HK-2 (cell line): ENCODE measurements around the gene ASB6.
A peak's percentile ranks its signal among the peaks of the same experiment; 100 is the strongest.
"Not testable (repeated sequence)": the region's sequence is repeated elsewhere in the genome, so short reads cannot be mapped to it uniquely, and the experiment has no call there.

ENCODE experiments used
- DNase-seq: peaks from one replicate; pipeline ENCODE4 v3.0.0-alpha.2; 2018; ENCODE audit not compliant: unreplicated experiment

ASB6 gene

GRCh38 chr9:129608561-129609481 is 33.1 kb downstream of the ASB6 start:
- no peak for DNase-seq

- no peak for DNase-seq
Measured at GRCh38 chr9:129607027-129607387, 34.9 kb downstream of the ASB6 start.

DNA sequence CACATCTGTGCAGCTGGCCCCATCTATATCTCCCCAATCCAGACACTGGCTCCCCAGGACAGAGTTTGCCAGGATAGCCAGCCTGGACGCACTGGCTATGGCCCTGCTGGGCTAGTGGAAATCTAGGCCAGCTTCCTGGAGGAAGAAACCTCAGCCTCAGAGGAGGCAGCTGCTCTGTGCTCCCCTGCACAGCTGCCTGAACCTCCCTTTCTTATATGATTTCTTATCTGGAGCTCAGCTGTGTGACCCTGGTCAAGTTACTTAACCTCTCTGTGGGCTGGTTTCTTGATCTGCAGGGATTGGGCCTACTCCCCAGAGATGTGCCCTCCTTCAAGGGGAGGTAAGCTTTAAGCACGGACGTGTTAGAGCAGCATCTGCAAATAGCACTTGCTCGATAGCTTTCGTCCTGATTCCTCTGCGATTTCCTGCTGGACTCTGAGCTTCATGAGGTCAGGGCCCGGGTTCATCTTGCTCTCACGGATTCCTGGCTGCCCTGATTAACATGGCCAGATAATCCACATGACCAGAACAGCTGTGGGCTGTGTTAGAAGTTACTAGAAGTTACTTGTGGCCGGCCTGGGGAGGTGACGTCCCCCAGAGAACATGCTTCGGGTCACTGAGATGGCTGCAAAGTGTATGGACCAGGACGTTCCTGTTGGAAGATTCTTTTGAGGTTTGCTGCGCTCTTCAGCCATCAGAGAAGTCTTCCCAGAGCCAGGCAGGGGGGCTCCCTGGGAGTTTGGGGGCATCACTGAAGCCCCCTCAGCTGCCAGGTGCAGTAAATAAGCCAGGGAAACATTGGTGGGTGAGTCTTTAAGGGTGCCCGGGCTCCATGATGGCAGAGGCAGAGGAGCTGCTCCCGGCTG is 35.6 kb downstream of the ASB6 start:
- no peak for DNase-seq

- DNase-seq: no peak
Measured at GRCh38 chr9:129604766-129605163, 37.2 kb downstream of the ASB6 start.

- no peak for DNase-seq
Measured at GRCh38 chr9:129604056-129604765, 37.7 kb downstream of the ASB6 start.

GRCh38 chr9:129602598-129603415 is 39.1 kb downstream of the ASB6 start:
- no peak for DNase-seq

DNA sequence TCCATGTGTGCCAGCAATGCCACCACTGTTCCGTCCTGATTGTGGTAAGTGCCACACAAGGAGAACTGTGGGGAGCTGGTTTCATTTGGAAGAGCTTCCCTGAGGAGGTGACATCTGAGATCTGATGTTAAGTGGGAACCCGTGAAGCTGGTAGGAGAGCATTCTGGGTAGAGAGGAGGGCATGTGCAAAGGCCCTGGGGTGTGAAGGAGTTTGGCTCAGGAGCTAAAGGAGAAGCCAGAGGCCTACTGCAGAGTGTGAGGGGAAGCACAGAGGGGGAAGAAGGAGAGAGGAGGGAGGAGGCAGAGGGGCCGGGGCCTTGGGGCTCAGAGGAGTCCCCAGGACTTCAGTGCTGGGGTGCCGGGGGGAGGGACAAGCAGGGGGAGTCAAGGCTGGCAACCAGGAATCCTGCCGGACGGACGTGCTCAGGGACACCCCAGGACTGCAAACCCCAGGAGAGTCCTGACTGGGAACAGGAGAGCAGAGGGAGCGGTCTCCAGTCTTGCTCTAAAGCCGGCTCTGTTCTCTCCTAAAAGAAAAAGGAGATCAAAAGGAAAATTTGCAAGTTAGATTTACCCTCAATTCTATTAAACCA is 40.8 kb downstream of the ASB6 start:
- DNase-seq: no peak

DNA sequence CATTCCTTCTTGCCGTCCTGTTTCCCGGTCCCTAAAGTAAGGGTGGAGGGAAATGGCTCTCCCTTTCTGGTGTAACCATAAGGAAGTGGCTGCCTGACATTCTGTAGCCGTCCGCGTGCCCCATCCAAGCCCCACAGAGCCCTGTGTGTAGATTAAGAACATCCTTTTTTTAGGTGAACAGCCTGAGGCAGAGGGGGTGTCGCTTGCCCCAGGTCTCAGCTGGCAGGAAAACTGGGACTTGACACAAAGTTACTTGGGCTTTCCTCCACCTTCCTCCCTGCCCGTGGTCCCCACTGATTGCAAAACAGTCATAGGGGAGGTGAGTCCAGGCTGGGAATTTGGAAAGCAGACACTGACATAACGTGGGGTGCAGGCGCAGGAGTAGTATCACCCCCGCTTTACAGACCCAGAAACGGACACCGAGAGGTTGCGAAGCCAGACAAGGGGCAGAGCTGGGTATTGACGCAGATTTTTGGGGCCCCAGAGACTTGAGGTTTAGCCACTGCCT is 43.8 kb downstream of the ASB6 start:
- no peak for DNase-seq

DNA sequence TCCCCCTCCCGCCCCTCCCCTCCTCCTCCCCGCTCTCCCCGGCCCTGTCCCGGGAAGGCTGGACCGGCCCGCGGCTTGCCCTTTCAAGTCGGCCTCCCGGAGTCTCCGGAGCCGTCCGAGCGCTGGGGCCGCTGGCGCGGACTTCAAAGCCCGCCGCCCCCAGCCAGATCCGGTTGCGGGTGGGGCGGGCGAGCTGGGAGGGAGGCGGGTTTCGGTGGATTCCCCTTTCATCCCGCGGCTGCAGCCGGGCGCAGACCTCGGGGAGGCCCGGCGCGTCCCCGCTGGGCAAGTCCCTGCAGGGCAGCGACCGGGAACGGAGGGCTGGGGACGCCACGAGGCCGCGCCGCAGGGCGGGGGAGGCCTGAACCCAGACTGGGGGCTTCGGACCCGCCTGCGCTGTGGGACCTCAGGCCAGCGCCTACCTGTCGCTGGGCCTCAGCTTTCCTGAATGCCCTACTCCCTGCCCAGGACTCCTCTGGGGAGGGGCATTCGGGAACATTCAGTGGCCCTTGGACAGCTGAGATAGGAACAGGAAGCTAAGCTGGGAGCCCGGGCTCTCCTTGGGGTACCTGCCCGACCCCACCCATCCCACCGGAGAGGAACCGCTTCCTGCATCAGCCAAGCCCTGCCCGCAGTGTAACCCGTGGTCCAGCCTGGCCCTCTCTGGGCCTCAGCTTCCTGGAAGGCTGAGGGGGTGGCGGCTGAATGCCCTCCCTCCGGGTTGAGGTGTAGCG is 44.4 kb downstream of the ASB6 start:
- peak; percentile 80 for DNase-seq

- DNase-seq: peak; percentile 59
Measured at GRCh38 chr9:129596541-129597331, 45.2 kb downstream of the ASB6 start.

DNA sequence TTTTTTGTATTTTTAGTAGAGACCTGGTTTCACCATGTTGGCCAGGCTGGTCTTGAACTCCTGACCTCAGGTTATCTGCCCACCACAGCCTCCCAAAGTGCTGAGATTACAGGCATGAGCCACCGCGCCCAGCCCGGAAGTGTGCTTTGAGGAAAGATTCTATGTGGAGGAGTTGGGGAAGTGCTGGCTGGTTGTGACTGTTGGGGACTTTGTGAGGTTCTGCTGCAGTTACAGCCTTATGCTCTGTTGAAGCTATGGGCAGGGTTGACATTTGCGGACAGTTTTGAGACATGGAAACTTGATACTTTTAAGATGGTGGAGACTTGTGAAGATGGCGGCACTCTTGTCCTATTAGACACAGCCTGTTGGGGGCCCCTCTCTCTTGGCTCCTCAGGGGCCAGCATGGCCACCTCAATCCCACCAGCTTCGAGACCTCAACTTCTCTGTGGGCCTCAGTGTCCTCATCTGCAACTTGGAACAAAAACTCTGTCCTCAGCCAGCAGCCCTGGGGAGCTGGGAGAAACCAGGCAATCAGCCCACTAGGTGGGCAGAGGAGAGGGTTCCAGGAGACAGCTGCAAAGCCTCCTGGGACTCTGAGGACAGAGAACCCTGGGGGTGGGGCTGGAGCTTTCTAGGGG is 45.9 kb downstream of the ASB6 start:
- no peak for DNase-seq

DNA sequence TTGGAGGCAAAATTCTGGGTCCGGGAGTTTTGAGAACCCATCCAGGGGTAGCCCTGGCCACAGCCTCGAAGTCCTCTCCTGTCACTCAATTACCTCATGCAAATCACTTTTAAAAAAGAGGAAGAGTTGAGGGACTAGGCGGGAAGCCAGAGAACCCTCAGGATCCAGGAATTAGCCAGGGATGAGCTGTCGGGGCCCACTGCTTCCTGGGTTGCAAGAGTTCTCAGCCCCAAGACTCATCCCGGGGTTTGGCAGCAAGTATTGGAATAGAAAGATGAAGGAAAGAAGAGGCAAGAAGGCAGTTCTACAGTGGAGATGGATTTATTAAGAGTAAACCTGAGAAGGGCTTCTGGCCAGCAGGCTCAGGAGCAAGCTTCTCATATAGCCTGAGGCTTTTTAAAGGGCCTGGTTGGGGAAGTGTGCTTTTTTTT is 46.6 kb downstream of the ASB6 start:
- DNase-seq: no peak

GRCh38 chr9:129594632-129595031 is 47.3 kb downstream of the ASB6 start:
- no peak for DNase-seq

- not testable (repeated sequence) for DNase-seq
Measured at GRCh38 chr9:129592790-129593189, 49.2 kb downstream of the ASB6 start.

- no peak for DNase-seq
Measured at GRCh38 chr9:129591916-129592315, 50.0 kb downstream of the ASB6 start.

GRCh38 chr9:129590466-129590865 is 51.5 kb downstream of the ASB6 start:
- no peak for DNase-seq

DNA sequence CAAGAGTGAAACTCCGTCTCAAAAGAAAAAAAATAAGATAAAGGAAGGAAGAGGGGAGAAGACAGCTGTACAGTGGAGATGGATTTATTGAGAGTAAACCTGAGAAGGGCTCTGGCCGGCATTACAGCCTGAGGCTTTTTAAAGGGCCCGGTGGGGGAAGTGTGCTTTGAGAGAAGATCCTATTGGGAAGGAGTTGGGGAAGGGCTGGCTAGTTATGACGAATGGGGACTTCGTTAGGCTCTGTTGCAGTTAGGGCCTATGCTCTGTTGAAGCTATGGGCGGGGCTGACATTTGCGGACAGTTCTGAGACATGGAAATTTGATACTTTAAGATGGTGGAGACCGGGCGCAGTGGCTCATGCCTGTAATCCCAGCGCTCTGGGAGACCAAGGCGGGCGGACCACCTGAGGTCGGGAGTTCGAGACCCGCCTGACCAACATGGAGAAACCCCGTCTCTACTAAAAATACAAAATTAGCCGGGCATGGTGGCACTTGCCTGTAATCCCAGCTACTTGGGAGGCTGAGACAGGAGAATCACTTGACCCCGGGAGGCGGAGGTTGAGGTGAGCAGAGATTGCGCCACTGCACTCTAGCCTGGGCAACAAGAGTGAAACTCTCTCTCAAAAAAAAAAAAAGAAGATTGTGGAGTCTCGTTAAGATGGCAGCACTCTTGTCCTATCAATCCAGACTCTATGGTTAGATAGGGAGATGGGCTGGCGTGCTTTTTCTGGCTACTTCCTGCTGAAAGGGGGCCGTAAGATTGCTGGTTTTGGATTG is 54.3 kb downstream of the ASB6 start:
- DNase-seq: no peak

DNA sequence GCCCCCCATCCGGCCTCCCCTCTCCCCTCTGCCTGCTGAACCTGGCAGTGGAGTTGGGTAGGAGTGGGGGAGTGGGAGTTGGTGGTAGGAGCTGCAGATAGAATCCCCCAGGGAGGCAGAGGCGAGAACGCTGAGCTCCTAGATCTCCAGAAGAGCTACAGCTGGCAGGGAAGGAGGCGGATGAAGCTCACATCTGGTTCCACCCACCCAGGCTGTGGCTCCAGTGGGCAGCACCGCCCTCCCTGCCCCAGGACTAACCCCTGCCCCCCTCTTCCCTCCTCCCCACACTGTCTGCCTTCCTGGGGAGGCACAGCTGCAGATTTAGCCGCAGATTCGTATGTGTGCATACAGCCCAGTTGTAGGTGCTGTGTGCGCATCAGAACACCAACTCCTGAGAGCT is 55.3 kb downstream of the ASB6 start:
- no peak for DNase-seq
